Hematopoietic multipotent progenitor cell treated with erythropoietin and hydrocortisone succinate and interleukin-3 and kit ligand, for 8 days (in vitro differentiated cells): ENCODE results near the gene GLRB.
A peak's percentile ranks its signal among the peaks of the same experiment; 100 is the strongest.
"Not testable (repeated sequence)": the region's sequence is repeated elsewhere in the genome, so short reads cannot be mapped to it uniquely, and the experiment has no call there.

Experiments
- DNase-seq: peaks from one replicate; pipeline ENCODE4 v3.0.0-alpha.2; 2015

Gene GLRB

GRCh38 chr4:157141976-157142375 is 66.0 kb downstream of the GLRB start:
- no peak for DNase-seq

GRCh38 chr4:157143369-157143768 is 67.4 kb downstream of the GLRB start:
- no peak for DNase-seq

GRCh38 chr4:157151711-157152110 is 75.8 kb downstream of the GLRB start:
- no peak for DNase-seq

DNA sequence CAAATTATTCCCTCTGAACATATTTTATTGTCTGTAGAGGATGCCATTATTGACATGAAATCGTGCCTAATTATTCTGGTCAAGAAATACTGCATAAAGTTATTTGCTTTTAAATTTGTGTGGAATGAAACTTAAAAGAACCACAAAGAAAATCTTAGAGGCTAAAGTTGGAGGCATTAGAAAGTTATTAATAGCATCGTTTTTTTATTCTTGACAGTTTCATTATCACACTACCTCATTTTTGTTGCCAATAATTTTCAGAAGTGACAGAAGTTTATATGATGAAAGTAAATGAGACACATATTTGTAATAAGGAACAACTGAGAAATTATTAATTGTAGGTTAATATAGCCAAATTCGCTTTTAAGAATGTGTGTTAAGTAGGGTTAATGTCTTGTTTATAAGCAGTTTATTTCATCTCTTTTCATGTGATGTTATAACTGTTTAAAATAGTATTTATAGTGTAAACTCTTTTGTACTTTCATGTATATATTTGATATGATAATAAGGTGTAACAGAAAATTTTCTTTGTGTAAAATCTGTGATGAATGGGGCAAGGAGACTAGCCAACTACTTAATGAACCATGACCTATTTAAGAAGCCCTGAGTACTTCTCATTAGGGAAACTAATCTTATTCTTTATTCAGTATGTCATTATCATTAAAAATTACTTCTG is 90.1 kb downstream of the GLRB start:
- DNase-seq = no peak

- DNase-seq = no peak
Observed at GRCh38 chr4:157170321-157170720, 94.4 kb downstream of the GLRB start.

GRCh38 chr4:157172011-157172410 is 96.1 kb downstream of the GLRB start:
- DNase-seq = peak; percentile 3

- DNase-seq = not testable (repeated sequence)
Observed at GRCh38 chr4:157180268-157180667, 104.3 kb downstream of the GLRB start.

- DNase-seq = no peak
Observed at GRCh38 chr4:157184300-157184699, 108.3 kb downstream of the GLRB start.

DNA sequence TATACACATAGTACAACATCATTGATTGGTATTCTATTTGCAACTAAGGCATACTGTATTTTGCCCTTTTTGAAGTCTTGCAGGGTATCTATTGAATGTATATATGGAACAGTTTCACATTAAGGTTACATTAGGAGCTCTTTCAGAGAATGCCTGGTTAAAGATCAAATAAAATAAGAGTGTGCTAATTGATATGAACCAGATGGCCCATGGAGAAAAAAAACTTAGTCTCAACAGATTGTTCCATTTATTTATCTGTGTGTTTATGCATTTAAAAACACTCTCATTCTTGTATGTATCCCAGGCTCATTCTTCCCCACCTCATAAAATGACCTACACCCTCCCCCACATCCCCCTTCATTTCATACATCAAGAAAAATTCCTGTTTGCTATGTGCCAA is 109.4 kb downstream of the GLRB start:
- DNase-seq = no peak

DNA sequence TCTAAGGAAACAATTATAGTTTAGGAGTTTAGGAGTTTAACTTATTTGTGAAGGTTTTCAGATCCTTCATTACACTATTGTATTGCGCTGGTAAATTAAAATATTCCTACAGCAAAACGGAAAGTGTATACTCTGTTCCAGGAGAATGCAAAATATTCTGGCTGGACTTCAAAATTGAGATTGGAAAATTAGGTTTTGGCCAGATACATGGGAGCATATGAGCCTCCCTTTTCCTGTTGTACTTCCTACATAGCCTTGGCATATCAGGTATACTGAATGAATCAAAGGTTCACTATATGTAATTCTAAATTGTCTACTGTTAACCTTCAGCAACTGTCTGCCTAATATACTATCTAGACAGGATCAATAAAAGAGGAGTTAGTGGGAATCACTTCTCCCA is 119.4 kb downstream of the GLRB start:
- no peak for DNase-seq

DNA sequence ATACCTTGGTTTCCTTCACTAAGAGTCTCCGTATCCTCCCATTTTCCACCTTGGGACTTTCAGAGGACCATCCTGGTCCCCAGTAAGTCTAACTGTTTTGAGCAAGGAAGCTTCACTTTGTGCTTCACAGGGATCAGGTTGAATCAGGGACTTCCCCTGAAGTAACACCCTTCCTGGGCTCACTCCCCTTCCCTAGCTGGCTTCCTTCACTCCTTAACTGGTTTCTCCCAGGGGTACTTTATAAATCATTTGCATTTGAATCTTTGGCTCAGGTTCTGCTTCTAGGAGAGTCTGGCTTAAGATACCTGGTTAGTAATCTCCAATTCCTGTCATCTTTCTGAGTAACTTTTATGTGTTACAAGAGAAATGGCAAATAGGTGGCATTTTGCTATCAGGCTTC is 120.1 kb downstream of the GLRB start:
- no peak for DNase-seq

DNA sequence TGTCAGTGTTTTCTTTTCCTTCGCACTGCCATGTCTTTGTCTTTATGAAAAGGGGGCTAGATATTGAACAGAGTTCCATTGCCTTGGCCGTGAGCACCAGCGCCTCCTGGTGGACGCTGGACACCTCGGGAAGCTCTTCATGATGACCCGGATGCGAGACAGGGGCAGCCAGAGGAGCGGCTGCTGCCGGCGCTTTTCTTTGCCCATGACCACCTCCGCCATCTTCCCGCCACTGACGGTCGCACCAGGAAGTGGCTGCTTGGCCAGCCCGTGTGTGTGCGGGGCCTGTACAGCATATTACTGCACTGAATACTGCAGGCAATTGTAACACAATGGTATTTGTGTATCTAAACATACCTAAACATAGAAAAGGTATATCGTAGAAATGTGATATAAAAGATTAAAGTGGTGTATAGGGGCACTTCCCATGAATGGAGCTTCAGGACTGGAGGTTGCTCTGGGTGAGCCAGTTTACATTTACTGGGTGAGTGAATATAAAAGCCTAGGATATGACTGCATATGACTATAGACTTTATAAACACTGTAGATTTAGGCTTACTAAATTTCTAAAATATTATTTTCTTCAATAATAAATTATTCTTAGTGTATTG is 128.8 kb downstream of the GLRB start:
- DNase-seq = peak; percentile 34

GRCh38 chr4:157217708-157218107 is 141.8 kb downstream of the GLRB start:
- peak; percentile 13 for DNase-seq

GRCh38 chr4:157219711-157220370 is 143.9 kb downstream of the GLRB start:
- DNase-seq = no peak

DNA sequence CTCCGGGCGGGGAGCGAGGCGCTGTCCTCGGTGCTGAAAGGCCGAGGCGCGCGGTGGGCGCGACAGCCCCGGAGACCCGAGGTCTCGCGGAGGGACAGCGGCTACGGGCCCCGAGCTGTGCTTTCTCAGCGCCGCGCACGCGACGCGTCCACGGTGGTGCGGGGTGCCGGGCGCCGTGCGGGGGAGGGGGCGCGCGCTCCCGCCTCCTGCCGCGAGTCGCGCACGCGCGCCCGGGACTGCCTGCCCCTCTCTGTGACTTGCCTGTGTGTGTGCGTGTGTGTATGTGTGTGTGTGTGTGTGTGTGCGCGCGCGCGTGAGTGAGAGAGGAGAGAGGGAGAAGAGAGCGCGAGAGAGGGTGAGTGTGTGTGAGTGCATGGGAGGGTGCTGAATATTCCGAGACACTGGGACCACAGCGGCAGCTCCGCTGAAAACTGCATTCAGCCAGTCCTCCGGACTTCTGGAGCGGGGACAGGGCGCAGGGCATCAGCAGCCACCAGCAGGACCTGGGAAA is 144.5 kb downstream of the GLRB start, which contains the start of gene GRIA2:
TSS of gene GRIA2 (plus strand) at position 358 of the 511 bp plus-strand sequence. CDS start 315 bp downstream, outside the sequence.
- peak; percentile 32 for DNase-seq

GRCh38 chr4:157221426-157221894 is 145.5 kb downstream of the GLRB start:
- DNase-seq = no peak
